H1 (cell line): Measurements from ENCODE around the gene MTCH1. TPM values are rescaled to one million over a fixed set of nuclear protein-coding genes. Genes with fewer than 3 reads are reported as not detected.

Source experiments
- CBX8 ChIP-seq: fragments of 300-800, 300-1000 bp; sonication (generic); IDR thresholded peaks from 2 replicates; pipeline ENCODE4 v1.7.1; 2016; ENCODE audit warnings: low read depth, low read length, borderline replicate concordance
- CHD7 ChIP-seq: fragments of 300-600 bp; sonication (generic); IDR thresholded peaks from 2 replicates; pipeline ENCODE4 v1.7.1; 2012; ENCODE audit warnings: low read length, moderate library complexity, mild to moderate bottlenecking, inconsistent platforms; ENCODE audit not compliant: insufficient replicate concordance
- polyA plus RNA-seq, 7 experiments: library from polyadenylated mRNA; depleted of rRNA in 3 of 7; stranded (reverse) in 5 of 7; unstranded in 2 of 7; fragments of >200 nt in 5 of 7; fragments of 200-250 nt in 2 of 7; gene quantifications; 1 replicate in 5 of 7; 2 replicates in 1 of 7; 4 replicates in 1 of 7; pipeline versions ENCODE4 v1.2.1 to v1.2.3, GENCODE V29; 2011 to 2013; ENCODE audit warnings: missing spikeins in 2 of 7, mixed read lengths in 2 of 7
- total RNA-seq: library from RNA; stranded (reverse); fragmentation: NEBNext Ultra II Directional; extraction: Animal tissue kit (Norgen Biotek cat#: 25700); gene quantifications from 2 replicates; pipeline ENCODE4 v1.2.1, GENCODE V29; 2021
- TF ChIP-seq, protein P1 (sequence below), 3 experiments: IDR thresholded peaks; 1 replicate in 2 of 3; 2 replicates in 1 of 3; pipeline versions ENCODE4 v1.5.1 to v1.6.1; 2011; ENCODE audit warnings: low read length in 3 of 3, mild to moderate bottlenecking in 3 of 3, inconsistent platforms in 2 of 3, low read depth in 1 of 3, moderate library complexity in 1 of 3; ENCODE audit not compliant: insufficient read depth in 1 of 3; ENCODE audit errors: control extremely low read depth in 1 of 3

Gene MTCH1
- total and polyA plus RNA-seq, 2 of the 8 experiments (the other 6 are each of a cell fraction or from before 2014, with no cell fraction given): 169 to 214 TPM

- TF ChIP-seq CHD7 (no peak), CBX8 (no peak)
- TF ChIP-seq, protein P1, sequence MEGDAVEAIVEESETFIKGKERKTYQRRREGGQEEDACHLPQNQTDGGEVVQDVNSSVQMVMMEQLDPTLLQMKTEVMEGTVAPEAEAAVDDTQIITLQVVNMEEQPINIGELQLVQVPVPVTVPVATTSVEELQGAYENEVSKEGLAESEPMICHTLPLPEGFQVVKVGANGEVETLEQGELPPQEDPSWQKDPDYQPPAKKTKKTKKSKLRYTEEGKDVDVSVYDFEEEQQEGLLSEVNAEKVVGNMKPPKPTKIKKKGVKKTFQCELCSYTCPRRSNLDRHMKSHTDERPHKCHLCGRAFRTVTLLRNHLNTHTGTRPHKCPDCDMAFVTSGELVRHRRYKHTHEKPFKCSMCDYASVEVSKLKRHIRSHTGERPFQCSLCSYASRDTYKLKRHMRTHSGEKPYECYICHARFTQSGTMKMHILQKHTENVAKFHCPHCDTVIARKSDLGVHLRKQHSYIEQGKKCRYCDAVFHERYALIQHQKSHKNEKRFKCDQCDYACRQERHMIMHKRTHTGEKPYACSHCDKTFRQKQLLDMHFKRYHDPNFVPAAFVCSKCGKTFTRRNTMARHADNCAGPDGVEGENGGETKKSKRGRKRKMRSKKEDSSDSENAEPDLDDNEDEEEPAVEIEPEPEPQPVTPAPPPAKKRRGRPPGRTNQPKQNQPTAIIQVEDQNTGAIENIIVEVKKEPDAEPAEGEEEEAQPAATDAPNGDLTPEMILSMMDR (IDR thresholded peaks at IDR 0.05; ENCODE audit: control extremely low read depth in 1 of 3, insufficient read depth in 1 of 3, low read depth in 1 of 3, low read length in 3 of 3): no peak
These were observed 13.2 kb upstream of the MTCH1 start (continued) for GRCh38 chr6:36999061-36999750.
